GM23248 (cell line): ENCODE measurements around the gene TMEM178B.

ENCODE experiments used
- EZH2 ChIP-seq: fragments of 200-600 bp; sonication (generic); IDR thresholded peaks from 2 replicates; pipeline ENCODE4 v1.6.1; 2018; ENCODE audit warnings: antibody characterized with exemption, mild to moderate bottlenecking; ENCODE audit not compliant: insufficient read depth, poor library complexity, severe bottlenecking
- EZH2phosphoT487 ChIP-seq: fragments of 200-600 bp; sonication (generic); IDR thresholded peaks from 2 replicates; pipeline ENCODE4 v1.6.1; 2018; ENCODE audit warnings: antibody characterized with exemption, moderate library complexity, mild to moderate bottlenecking, low read depth; ENCODE audit not compliant: insufficient read depth

GRCh38 chr7:141397236-141398163 is 323.6 kb downstream of the TMEM178B start:
- TF ChIP-seq EZH2phosphoT487 (no peak), EZH2 (no peak)
